ENCODE results near the gene USP15.

The USP15 gene

GRCh38 chr12:62221107-62221506 is 39.1 kb upstream of the USP15 start:
- TF ChIP-seq, protein P1, sequence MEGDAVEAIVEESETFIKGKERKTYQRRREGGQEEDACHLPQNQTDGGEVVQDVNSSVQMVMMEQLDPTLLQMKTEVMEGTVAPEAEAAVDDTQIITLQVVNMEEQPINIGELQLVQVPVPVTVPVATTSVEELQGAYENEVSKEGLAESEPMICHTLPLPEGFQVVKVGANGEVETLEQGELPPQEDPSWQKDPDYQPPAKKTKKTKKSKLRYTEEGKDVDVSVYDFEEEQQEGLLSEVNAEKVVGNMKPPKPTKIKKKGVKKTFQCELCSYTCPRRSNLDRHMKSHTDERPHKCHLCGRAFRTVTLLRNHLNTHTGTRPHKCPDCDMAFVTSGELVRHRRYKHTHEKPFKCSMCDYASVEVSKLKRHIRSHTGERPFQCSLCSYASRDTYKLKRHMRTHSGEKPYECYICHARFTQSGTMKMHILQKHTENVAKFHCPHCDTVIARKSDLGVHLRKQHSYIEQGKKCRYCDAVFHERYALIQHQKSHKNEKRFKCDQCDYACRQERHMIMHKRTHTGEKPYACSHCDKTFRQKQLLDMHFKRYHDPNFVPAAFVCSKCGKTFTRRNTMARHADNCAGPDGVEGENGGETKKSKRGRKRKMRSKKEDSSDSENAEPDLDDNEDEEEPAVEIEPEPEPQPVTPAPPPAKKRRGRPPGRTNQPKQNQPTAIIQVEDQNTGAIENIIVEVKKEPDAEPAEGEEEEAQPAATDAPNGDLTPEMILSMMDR (IDR thresholded peaks at IDR 0.05; ENCODE audit: low read depth, low read length), result no peak
- no peak for TF ChIP-seq POLR2A (IDR thresholded peaks at IDR 0.05; ENCODE audit: extremely low read depth, insufficient read length)
- no peak for TF ChIP-seq MYC (IDR thresholded peaks at IDR 0.05; ENCODE audit: low read depth, low read length)
- no peak for TF ChIP-seq MAX (IDR thresholded peaks at IDR 0.05; ENCODE audit: low read depth, low read length)
- DNase-seq (ENCODE audit: low read depth), result no peak

DNA sequence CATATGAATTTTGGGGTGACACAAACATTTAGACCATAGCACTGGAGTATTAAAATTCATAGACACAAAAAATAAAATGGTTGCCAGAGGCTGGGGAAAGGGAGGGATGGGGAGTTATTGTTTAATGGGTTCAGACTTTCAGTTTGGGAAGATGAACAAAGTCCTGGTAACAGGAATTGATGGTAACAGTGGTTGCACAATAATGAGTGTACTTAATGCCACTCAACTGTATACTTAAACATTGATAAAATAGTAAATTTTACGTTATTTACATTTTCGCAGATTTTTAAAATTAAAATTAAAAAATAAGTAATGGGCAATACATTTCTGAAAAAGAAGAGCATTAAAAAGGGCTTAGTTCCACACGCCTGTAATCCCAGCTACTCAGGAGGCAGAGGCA is 35.6 kb upstream of the USP15 start:
- DNase-seq (ENCODE audit: low read depth), result no peak
- no peak for TF ChIP-seq POLR2A (IDR thresholded peaks at IDR 0.05; ENCODE audit: extremely low read depth, insufficient read length)
- no peak for TF ChIP-seq MYC (IDR thresholded peaks at IDR 0.05; ENCODE audit: low read depth, low read length)

More at GRCh38 chr12:62221107-62221506, 39.1 kb upstream of the USP15 start:
- H3K4me3 ChIP-seq (ENCODE audit: low read depth, low read length), result no peak overlapping the region

DNA sequence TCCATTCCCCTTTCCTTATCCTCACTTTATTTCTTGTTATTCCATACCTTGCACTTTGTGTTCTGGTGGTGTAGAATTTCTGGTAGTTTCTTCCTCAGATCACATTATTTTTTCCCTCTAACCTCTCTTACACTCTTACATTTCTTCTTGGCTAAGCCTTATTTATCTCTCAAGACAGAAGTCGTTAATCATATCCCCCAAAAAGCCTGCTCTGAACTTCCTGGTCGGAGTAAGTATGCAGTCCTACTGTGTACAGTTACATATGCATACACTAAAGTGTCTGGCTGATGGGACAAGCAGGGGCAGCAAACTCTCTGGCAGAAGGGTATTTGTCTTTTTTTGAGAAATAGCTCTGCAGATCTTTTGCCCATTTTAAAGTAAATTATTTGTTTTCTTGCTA is 33.1 kb upstream of the USP15 start:
- DNase-seq (ENCODE audit: low read depth), result no peak
- TF ChIP-seq MAX (IDR thresholded peaks at IDR 0.05; ENCODE audit: low read depth, low read length) (no peak), POLR2A (IDR thresholded peaks at IDR 0.05; ENCODE audit: extremely low read depth, insufficient read length) (no peak), MYC (IDR thresholded peaks at IDR 0.05; ENCODE audit: low read depth, low read length) (no peak)
- TF ChIP-seq, protein P1 (IDR thresholded peaks at IDR 0.05; ENCODE audit: low read depth, low read length), result no peak
- no peak overlapping the region for H3K4me3 ChIP-seq (ENCODE audit: low read depth, low read length)

More for the DNA sequence above, 35.6 kb upstream of the USP15 start:
- H3K4me3 ChIP-seq (ENCODE audit: low read depth, low read length), result no peak overlapping the region

DNA sequence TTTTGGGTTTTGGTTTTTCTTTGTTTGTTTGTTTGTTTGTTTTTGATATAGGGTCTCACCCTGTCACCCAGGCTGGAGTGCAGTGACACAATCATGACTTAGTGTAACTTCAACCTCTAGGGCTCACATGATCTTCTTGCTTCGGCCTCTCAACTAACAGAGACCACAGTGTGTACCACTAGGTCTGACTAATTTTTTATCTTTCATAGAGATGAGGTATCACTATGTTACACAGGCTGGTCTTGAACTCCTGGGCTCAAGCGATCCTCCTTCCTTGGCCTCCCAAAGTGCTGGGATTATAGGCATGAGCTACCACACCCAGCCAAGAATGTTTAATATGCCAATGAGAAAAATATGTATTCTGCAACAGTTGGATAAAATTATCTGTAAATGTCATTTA is 29.6 kb upstream of the USP15 start:
- TF ChIP-seq, protein P1 (IDR thresholded peaks at IDR 0.05; ENCODE audit: low read depth, low read length), result no peak
- TF ChIP-seq MAX (IDR thresholded peaks at IDR 0.05; ENCODE audit: low read depth, low read length) (no peak), POLR2A (IDR thresholded peaks at IDR 0.05; ENCODE audit: extremely low read depth, insufficient read length) (no peak), MYC (IDR thresholded peaks at IDR 0.05; ENCODE audit: low read depth, low read length) (no peak)
- no peak overlapping the region for H3K4me3 ChIP-seq (ENCODE audit: low read depth, low read length)
- no peak for DNase-seq (ENCODE audit: low read depth)

GRCh38 chr12:62232143-62232729 is 28.0 kb upstream of the USP15 start:
- no peak for DNase-seq (ENCODE audit: low read depth)
- H3K4me3 ChIP-seq (ENCODE audit: low read depth, low read length), result no peak overlapping the region
- TF ChIP-seq MYC (IDR thresholded peaks at IDR 0.05; ENCODE audit: low read depth, low read length) (no peak), POLR2A (IDR thresholded peaks at IDR 0.05; ENCODE audit: extremely low read depth, insufficient read length) (no peak), MAX (IDR thresholded peaks at IDR 0.05; ENCODE audit: low read depth, low read length) (no peak)
- TF ChIP-seq, protein P1 (IDR thresholded peaks at IDR 0.05; ENCODE audit: low read depth, low read length), result no peak

- TF ChIP-seq MYC (IDR thresholded peaks at IDR 0.05; ENCODE audit: low read depth, low read length), result no peak
- no peak for TF ChIP-seq POLR2A (IDR thresholded peaks at IDR 0.05; ENCODE audit: extremely low read depth, insufficient read length)
- TF ChIP-seq, protein P1 (IDR thresholded peaks at IDR 0.05; ENCODE audit: low read depth, low read length), result no peak
- TF ChIP-seq MAX (IDR thresholded peaks at IDR 0.05; ENCODE audit: low read depth, low read length), result no peak
- no peak for DNase-seq (ENCODE audit: low read depth)
Measured at GRCh38 chr12:62233805-62234204, 26.4 kb upstream of the USP15 start.

More at GRCh38 chr12:62233805-62234204, 26.4 kb upstream of the USP15 start:
- H3K4me3 ChIP-seq (ENCODE audit: low read depth, low read length), result no peak overlapping the region
